Measurements from ENCODE around the gene OGFOD1.

DNA sequence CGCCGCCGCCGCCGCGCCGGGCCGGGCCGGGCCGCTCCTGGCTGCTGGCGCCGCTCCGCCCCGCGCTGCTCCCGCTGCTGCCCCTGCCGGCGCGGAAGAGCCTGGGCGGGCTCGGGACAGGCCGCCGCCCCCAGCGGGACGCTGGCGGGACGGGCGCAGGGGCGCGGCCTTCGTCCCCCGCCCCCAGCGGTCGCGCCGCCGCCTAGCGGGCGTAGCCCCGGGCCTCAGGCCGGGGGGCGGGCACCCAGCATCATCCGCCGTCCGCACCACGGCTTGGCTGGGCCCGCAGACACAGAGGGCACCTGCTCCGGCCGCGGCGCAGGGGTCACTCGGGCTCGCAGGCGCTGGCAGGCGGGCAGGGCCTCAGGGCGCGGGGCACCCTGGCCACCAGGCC lies 25.9 kb upstream of the OGFOD1 start, which contains the start of gene AMFR:
- TF ChIP-seq, protein P1, sequence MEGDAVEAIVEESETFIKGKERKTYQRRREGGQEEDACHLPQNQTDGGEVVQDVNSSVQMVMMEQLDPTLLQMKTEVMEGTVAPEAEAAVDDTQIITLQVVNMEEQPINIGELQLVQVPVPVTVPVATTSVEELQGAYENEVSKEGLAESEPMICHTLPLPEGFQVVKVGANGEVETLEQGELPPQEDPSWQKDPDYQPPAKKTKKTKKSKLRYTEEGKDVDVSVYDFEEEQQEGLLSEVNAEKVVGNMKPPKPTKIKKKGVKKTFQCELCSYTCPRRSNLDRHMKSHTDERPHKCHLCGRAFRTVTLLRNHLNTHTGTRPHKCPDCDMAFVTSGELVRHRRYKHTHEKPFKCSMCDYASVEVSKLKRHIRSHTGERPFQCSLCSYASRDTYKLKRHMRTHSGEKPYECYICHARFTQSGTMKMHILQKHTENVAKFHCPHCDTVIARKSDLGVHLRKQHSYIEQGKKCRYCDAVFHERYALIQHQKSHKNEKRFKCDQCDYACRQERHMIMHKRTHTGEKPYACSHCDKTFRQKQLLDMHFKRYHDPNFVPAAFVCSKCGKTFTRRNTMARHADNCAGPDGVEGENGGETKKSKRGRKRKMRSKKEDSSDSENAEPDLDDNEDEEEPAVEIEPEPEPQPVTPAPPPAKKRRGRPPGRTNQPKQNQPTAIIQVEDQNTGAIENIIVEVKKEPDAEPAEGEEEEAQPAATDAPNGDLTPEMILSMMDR (optimal IDR thresholded peaks at IDR 0.05 in 1 of 3, IDR thresholded peaks at IDR 0.05 in 1 of 3, conservative IDR thresholded peaks at IDR 0.05 in 1 of 3; ENCODE audit: extremely low read depth in 1 of 3, insufficient read depth in 2 of 3, low read length in 3 of 3): peak in 2 of 3 experiments; percentile 20 to 51
- TF ChIP-seq EZH2 (IDR thresholded peaks at IDR 0.05; ENCODE audit: low read length): no peak
